IMR-90 (cell line): ENCODE results near the gene INPP5D.

ENCODE experiments used
- FOS ChIP-seq: fragments of 150-350 bp; IDR thresholded peaks from 2 replicates; pipeline ENCODE4 v1.6.1; 2016; ENCODE audit warnings: low read depth, low read length
- MAFK ChIP-seq: IDR thresholded peaks from 2 replicates; pipeline ENCODE4 v1.6.1; 2012; ENCODE audit warnings: low read depth, low read length, improper control_type of control experiment
- NFE2L2 ChIP-seq: fragments of 150-350 bp; IDR thresholded peaks from 2 replicates; pipeline ENCODE4 v1.6.1; 2016; ENCODE audit warnings: low read depth, mild to moderate bottlenecking, low read length
- POLR2A ChIP-seq: IDR thresholded peaks from 2 replicates; pipeline ENCODE4 v1.6.1; 2012; ENCODE audit warnings: mild to moderate bottlenecking, low read depth, low read length
- TF ChIP-seq, protein P1 (sequence below): conservative IDR thresholded peaks from 2 replicates; pipeline ENCODE4 v1.5.1; 2012; ENCODE audit warnings: mild to moderate bottlenecking, low read depth, low read length, improper control_type of control experiment
- TF ChIP-seq, protein P2 (sequence below): fragments of 150-350 bp; IDR thresholded peaks from 2 replicates; pipeline ENCODE4 v1.6.1; 2017; ENCODE audit warnings: mild to moderate bottlenecking, antibody characterized with exemption, low read length, low read depth

DNA sequence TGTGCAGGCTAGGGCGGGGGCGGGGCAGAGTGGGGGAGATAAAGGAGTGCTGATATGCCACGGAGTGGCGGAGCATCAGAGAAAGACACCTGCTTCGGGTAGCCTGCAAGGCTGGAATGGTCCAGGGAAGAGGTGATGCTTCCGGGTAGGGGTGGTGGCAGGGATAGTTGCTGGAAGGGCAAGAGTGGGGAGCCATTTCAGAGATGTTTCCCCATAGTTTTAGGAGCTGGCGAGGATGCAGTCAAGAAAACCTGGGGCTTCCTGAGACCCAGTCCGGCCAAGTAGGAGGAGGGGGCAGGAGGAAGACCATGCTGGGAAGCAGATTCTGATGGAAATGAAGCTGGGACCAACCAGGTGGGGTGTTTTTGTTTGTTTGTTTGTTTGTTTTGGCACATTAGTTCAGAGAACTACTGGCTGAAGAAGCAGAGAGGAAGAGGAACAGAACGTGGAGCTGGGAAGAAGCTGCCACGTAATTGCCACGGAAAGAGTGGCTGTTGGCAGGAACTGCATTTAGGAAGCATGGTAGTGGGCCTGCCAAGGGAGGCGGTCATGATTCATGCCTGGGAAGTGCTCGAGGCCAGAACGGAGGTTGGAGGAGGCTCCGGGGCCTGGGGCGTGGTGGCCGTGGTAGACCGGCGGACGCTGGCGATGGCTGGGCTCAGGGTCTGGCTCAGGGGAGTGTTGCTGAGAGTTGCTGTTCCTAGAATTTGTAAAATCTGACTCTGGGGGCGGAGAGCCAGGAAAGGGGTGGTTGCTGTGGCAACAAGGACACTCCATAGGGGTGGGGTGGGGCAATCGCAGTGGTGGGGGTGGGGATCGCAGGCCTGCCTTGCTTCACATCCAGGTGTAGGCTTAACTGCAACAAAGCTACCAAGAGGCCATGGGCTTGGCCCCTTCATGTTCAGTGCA is 8.6 kb upstream of the INPP5D start:
- TF ChIP-seq MAFK (no peak), NFE2L2 (no peak), POLR2A (no peak), FOS (no peak)
- TF ChIP-seq, protein P1, sequence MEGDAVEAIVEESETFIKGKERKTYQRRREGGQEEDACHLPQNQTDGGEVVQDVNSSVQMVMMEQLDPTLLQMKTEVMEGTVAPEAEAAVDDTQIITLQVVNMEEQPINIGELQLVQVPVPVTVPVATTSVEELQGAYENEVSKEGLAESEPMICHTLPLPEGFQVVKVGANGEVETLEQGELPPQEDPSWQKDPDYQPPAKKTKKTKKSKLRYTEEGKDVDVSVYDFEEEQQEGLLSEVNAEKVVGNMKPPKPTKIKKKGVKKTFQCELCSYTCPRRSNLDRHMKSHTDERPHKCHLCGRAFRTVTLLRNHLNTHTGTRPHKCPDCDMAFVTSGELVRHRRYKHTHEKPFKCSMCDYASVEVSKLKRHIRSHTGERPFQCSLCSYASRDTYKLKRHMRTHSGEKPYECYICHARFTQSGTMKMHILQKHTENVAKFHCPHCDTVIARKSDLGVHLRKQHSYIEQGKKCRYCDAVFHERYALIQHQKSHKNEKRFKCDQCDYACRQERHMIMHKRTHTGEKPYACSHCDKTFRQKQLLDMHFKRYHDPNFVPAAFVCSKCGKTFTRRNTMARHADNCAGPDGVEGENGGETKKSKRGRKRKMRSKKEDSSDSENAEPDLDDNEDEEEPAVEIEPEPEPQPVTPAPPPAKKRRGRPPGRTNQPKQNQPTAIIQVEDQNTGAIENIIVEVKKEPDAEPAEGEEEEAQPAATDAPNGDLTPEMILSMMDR: no peak
- TF ChIP-seq, protein P2, sequence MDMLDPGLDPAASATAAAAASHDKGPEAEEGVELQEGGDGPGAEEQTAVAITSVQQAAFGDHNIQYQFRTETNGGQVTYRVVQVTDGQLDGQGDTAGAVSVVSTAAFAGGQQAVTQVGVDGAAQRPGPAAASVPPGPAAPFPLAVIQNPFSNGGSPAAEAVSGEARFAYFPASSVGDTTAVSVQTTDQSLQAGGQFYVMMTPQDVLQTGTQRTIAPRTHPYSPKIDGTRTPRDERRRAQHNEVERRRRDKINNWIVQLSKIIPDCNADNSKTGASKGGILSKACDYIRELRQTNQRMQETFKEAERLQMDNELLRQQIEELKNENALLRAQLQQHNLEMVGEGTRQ: no peak
